Chondrocyte (in vitro differentiated cells): ENCODE results near the gene TMEM163. TPM values are rescaled to one million over a fixed set of nuclear protein-coding genes. Genes with fewer than 3 reads are reported as not detected.

Source experiments
- DNase-seq: peaks from one replicate; pipeline ENCODE4 v3.0.0; 2021; ENCODE audit warnings: mixed read lengths, low spot score
- H3K27ac Mint-ChIP-seq: one replicate; pipeline ENCODE4 v1.8.0; 2021; ENCODE audit warnings: mild to moderate bottlenecking, moderate library complexity, mixed read lengths; ENCODE audit not compliant: unreplicated experiment
- H3K27me3 Mint-ChIP-seq: 2 replicates; pipeline ENCODE4 v1.8.0; 2021; ENCODE audit warnings: low read depth, mixed read lengths
- H3K36me3 Mint-ChIP-seq: 2 replicates; pipeline ENCODE4 v1.8.0; 2021; ENCODE audit warnings: low read depth, mixed read lengths
- H3K4me1 Mint-ChIP-seq: 2 replicates; pipeline ENCODE4 v1.8.0; 2021; ENCODE audit warnings: low read depth, mild to moderate bottlenecking, mixed read lengths
- H3K4me3 Mint-ChIP-seq: one replicate; pipeline ENCODE4 v1.8.0; 2021; ENCODE audit warnings: mild to moderate bottlenecking, moderate library complexity, mixed read lengths; ENCODE audit not compliant: unreplicated experiment
- H3K9me3 Mint-ChIP-seq: 2 replicates; pipeline ENCODE4 v1.8.0; 2021; ENCODE audit warnings: low read depth, mixed read lengths
- total RNA-seq: library from RNA; stranded (reverse); gene quantifications from 3 replicates; pipeline ENCODE4 v1.2.1, GENCODE V29; 2021
- TF ChIP-seq, protein P1 (sequence below): fragments of 200-600 bp; sonication (generic); IDR thresholded peaks from 2 replicates; pipeline ENCODE4 v1.5.0; 2021; ENCODE audit warnings: antibody characterized with exemption, mild to moderate bottlenecking, moderate library complexity

The TMEM163 gene
- total RNA-seq, 1 donor from 2014 or later = 0.07 TPM

DNA sequence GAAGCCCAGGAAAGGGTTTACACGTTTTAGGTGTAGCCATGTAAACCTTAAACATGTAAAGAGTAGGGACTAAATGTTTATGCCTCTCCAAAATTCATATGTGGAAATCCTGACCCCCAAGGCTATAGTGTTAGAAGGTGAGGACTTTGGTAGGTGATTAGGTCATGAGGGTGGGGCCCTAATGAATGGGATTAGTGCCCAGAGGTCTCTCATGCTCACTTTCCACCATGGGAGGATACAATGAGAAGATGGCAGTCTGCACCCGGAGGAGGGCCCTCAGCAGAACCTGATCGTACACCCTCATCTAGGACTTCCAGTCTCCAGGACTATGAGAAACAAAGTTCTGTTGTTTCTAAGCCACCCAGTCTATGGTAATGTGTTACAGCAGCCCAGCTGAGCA is 119.6 kb downstream of the TMEM163 start:
- H3K4me3 Mint-ChIP-seq = no peak overlapping the region
- H3K4me1 Mint-ChIP-seq = no peaks in the 10 kb centered on the region
- TF ChIP-seq, protein P1, sequence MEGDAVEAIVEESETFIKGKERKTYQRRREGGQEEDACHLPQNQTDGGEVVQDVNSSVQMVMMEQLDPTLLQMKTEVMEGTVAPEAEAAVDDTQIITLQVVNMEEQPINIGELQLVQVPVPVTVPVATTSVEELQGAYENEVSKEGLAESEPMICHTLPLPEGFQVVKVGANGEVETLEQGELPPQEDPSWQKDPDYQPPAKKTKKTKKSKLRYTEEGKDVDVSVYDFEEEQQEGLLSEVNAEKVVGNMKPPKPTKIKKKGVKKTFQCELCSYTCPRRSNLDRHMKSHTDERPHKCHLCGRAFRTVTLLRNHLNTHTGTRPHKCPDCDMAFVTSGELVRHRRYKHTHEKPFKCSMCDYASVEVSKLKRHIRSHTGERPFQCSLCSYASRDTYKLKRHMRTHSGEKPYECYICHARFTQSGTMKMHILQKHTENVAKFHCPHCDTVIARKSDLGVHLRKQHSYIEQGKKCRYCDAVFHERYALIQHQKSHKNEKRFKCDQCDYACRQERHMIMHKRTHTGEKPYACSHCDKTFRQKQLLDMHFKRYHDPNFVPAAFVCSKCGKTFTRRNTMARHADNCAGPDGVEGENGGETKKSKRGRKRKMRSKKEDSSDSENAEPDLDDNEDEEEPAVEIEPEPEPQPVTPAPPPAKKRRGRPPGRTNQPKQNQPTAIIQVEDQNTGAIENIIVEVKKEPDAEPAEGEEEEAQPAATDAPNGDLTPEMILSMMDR = no peak
- H3K9me3 Mint-ChIP-seq = peaks cover 6% of the 10 kb centered on the region
- no peak overlapping the region for H3K27ac Mint-ChIP-seq
- peaks cover 24% of the 10 kb centered on the region for H3K27me3 Mint-ChIP-seq
- H3K36me3 Mint-ChIP-seq = no peaks in the 10 kb centered on the region
- no peak for DNase-seq

DNA sequence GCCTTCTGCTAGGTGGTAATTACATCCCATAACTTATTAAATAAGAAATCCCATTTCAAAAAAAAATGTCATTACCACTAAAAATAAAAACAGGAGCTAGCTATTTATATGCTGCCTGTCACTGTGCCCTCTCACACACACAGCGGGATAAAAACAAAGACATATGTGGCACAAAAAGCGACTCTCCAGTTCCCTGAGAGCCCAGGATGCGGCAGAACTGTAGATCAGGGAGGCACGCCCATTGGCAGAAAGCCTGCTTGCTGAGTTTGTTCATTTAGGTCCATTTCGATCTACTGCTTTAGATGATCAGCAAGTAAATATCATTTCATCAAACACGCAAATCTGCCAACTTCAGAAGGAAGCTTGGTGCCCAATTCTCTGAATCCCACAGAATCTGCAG is 124.4 kb downstream of the TMEM163 start:
- TF ChIP-seq, protein P1 = no peak
- Mint-ChIP-seq H3K4me3 (no peak overlapping the region), H3K4me1 (no peaks in the 10 kb centered on the region), H3K9me3 (peaks cover 19% of the 10 kb centered on the region), H3K27ac (no peak overlapping the region), H3K36me3 (peaks cover 3% of the 10 kb centered on the region), H3K27me3 (peaks cover 3% of the 10 kb centered on the region)
- DNase-seq = no peak

DNA sequence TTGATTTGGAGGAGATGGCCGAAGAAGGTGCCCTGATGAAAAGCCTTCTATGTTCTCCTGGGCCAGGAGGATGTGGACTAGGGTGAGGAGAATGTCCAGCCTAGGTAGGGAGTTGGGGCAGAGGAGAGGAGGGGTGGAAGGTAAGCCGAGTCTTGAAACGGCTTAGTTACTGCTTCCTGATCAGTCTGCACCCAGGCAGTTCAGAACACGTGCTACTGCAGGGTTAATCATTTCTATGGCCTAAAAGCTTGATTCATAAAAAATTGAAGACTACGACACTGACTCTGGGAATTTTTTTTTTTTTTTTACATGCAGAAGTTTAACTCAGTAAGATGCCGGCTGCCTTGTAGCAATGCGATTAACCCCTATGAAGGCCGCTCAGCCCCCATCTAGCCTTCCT is 125.3 kb downstream of the TMEM163 start:
- H3K27ac Mint-ChIP-seq = no peak overlapping the region
- H3K4me1 Mint-ChIP-seq = no peaks in the 10 kb centered on the region
- H3K27me3 Mint-ChIP-seq = peaks cover 3% of the 10 kb centered on the region
- H3K36me3 Mint-ChIP-seq = peaks cover 3% of the 10 kb centered on the region
- no peak for DNase-seq
- TF ChIP-seq, protein P1 = no peak
- no peak overlapping the region for H3K4me3 Mint-ChIP-seq
- peaks cover 23% of the 10 kb centered on the region for H3K9me3 Mint-ChIP-seq

DNA sequence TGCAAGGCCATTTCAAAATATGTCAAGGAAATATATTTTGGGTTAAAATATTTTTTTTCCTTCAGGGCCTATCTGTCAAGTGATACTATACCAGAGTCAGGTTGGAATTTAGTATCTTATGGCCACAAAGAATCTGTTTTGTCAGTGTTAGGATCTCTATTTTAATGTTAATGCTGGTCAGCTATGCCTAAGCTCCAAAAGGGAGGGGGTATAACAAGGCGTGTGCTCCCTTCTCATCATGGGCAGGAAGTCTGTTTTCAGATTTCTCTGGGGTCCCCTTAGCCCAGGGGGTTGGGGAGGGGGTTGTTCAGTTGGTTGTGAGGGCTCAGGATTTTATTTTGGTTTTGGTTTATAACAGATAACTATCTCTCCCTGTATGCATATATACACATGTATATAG is 126.4 kb downstream of the TMEM163 start:
- H3K9me3 Mint-ChIP-seq = peaks cover 30% of the 10 kb centered on the region
- H3K27me3 Mint-ChIP-seq = peaks cover 2% of the 10 kb centered on the region
- TF ChIP-seq, protein P1 = no peak
- H3K4me1 Mint-ChIP-seq = no peaks in the 10 kb centered on the region
- peaks cover 3% of the 10 kb centered on the region for H3K36me3 Mint-ChIP-seq
- DNase-seq = no peak
- no peak overlapping the region for H3K4me3 Mint-ChIP-seq
- H3K27ac Mint-ChIP-seq = no peak overlapping the region

DNA sequence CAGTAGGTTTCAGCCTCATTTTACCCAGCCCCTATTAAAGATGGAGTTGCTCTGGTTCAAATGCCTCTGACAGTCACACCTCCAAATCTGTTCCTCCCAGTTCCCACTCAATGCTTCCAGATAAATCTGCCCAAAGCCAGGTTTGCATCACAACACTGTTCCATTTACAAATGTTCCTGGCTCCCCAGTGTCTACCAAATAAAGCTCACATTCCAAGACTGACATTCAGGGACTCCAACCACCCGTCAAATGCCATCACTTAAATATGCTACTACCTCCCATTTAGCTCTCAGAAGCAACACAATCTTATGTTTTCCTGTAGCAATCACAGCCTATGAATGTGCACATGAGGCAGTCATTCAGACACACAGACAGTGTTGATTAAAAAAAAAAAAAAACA is 127.3 kb downstream of the TMEM163 start:
- no peak overlapping the region for H3K27ac Mint-ChIP-seq

More for the DNA sequence above, 127.3 kb downstream of the TMEM163 start:
- peaks cover 2% of the 10 kb centered on the region for H3K27me3 Mint-ChIP-seq
- H3K4me3 Mint-ChIP-seq = no peak overlapping the region
- H3K4me1 Mint-ChIP-seq = no peaks in the 10 kb centered on the region
- no peak for DNase-seq
- H3K36me3 Mint-ChIP-seq = peaks cover 3% of the 10 kb centered on the region
- H3K9me3 Mint-ChIP-seq = peaks cover 32% of the 10 kb centered on the region
- TF ChIP-seq, protein P1 = no peak
